NCI-H1048 (cell line): ENCODE results near the gene AGBL5.

Source experiments
- DNase-seq: peaks from one replicate; lab custom pipeline; 2025; lab: John Stamatoyannopoulos, UW

Gene AGBL5, protein sequence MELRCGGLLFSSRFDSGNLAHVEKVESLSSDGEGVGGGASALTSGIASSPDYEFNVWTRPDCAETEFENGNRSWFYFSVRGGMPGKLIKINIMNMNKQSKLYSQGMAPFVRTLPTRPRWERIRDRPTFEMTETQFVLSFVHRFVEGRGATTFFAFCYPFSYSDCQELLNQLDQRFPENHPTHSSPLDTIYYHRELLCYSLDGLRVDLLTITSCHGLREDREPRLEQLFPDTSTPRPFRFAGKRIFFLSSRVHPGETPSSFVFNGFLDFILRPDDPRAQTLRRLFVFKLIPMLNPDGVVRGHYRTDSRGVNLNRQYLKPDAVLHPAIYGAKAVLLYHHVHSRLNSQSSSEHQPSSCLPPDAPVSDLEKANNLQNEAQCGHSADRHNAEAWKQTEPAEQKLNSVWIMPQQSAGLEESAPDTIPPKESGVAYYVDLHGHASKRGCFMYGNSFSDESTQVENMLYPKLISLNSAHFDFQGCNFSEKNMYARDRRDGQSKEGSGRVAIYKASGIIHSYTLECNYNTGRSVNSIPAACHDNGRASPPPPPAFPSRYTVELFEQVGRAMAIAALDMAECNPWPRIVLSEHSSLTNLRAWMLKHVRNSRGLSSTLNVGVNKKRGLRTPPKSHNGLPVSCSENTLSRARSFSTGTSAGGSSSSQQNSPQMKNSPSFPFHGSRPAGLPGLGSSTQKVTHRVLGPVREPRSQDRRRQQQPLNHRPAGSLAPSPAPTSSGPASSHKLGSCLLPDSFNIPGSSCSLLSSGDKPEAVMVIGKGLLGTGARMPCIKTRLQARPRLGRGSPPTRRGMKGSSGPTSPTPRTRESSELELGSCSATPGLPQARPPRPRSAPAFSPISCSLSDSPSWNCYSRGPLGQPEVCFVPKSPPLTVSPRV

DNA sequence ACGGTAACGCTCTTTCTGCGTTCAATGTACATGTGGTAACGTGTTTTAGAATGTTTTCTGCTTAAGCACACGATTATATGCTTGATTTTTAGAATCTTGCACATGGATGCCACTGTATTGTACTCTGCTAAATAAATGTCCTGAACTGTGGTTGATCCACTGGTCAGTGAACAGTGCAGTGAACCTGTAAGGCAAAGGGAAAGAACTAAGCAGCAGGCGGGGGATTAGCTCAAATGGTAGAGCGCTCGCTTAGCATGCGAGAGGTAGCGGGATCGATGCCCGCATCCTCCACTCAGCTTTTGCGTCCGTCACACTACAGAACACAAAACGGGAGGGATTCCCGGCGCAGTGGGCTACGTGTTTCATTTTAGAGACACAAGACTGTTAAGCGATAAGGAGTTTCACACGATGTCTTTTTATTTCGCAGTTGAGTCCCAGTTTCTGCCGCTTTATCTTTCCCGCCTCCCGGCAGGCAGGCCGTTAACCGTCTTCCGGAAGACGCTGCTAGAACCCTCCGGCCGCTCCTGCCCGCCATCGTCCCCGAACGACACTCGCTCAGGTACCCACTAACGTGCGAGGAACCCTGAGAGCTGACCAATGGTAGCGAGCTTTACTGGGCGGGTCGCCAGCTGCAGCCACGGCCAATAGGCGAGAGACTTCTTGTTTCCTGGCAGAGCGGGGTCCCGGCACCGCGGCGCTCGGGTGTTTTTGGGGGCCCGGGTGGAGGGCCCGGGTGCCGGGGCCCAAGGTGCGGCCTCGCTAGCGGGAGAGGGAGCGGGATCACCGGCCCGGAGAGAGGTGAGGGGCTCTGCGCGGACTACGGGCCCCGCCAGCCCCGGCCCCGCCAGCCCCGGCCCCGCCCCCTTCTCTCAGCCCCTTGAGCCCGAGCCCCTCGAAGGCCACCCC, at the start of gene AGBL5:
Gene AGBL5 (plus strand): TSS at position 673 of the 906 bp plus-strand sequence. CDS start 1,291 bp downstream, outside the sequence.
- DNase-seq: peak; percentile 82

- DNase-seq: no peak
These were observed 49.5 kb upstream of the AGBL5 start for GRCh38 chr2:27001950-27002349.

DNA sequence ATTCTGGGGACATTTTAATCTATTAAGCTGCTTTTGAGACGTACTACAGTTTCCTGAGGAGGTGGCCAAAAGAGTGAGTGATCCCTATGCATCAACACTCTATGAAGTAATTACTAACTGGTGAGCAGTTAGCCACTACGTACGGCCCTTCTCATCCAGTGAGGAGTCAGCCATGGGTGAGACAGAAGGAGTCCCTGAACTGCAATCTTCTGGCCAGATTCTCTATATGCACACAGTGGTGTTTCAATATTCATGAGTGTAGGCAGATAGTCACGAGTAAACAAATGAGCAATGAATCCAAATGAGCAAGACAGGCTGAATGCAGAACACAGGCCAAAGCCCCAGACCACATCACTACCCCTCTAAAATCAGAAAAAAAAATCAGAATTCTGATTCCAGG, 48.5 kb upstream of the AGBL5 start:
- no peak for DNase-seq

GRCh38 chr2:27003857-27004256, 47.6 kb upstream of the AGBL5 start:
- no peak for DNase-seq

DNA sequence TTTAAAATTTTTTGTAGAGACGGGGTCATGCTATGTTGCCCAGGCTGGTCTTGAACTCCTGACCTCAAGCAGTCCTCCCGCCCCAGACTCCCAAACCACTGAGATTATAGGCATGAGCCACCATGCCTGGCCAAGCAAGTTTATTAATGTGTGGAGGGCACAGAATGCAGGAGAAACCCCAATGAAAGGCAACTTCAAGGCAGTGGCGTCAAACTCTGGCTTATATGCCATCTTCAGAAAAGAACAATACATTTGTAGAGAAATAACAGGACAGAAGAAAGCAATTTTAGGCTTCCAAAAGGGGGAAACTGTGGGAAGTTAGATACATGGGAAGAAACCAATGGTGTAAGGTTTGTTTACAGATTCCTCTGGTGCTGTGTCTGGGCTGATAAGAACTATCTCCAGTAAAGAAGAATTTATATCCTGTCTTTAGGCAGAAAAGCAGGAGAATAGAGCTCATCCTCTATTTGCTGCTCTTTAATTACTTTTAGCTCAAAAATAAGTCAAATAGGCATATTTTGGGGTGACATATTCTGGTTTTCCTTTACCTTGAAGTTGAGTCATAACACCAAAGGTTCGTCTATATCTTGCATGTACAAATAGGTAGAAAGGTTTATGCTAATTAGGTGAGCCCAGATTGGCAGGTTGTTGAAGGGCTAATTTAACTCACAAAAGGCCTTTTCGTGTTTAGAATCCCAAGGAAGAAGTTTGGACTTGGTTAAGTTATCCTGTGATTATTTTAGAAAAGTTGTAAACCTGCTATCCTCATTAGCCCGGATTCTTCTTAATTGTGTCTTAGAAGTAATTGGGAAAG, 44.7 kb upstream of the AGBL5 start:
- DNase-seq: no peak

- DNase-seq: no peak
These were observed 43.8 kb upstream of the AGBL5 start for GRCh38 chr2:27007416-27008374.

DNA sequence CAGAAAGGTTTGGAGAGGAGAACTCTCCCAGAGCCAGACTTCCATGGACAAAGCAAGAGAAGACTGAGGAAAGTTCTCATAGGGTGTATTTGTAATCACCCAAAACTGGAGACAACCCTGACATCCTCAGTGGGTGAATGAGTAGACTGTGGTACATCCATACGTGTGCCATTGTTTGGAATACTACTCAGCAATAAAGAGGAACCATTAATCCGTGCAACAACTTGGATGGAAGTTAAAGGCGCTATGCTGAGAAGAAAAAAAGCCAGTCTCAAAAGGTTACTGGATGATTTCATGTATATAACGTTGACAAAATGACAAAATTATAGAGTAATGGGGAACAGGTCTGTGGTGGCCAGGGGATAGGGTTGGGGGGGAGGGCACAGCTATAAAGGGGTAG, 42.8 kb upstream of the AGBL5 start:
- DNase-seq: no peak

GRCh38 chr2:27009083-27009482, 42.4 kb upstream of the AGBL5 start:
- no peak for DNase-seq

DNA sequence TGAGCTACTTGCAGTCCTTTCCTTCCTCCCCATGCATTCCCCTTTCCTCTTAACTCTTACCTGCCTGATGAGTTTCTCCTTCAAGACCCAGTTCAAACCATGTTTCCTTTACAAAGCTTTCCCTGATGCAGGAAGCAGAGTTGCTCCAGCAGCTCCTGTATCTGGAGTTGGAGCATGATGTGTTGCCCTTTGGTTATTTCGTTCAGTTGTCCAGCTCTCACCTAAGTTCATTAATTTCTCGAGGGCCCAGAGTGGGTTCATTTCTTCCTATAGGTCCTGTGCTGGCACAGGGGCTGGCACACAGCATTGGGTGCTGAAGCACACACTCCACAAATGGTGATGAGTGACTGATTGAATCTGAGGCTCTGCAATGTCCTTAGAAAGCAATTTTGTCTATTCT, 41.8 kb upstream of the AGBL5 start:
- no peak for DNase-seq

DNA sequence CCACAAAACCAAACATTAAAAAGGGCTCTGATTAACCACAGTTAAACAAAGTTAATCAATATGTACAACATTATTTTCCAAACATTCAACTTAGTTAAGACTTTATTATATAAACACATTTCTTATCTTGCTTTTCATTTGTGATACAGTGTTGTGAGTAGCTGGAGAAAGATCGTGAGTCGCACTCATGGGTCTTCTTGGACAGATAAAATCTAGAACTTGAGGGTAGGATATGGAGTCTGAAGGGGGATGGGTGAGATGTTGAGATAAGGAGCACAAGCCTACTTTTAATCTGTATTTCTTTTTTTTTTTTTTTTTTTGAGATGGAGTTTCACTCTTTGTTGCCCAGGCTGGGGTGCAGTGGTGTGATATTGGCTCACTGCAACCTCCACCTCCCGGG, 41.3 kb upstream of the AGBL5 start:
- DNase-seq: no peak

DNA sequence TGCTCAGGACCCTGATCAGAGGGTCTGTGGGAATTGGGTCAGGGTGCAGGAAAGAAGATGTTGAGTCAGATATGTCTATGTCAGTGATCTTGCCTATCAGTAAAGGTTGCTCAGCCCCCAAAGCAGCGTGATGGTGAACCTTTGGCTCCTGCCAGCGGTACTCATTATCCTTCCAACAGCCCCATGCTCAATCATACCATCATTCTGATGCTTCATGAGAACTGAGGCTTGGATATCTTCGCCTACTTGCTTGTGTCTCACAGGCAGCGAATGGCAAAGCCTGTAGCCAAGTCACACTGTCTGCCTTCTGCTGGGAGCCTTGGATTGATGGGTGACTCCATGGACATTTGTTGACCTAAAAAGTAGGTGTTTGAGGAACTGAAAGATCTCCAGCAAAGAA, 37.7 kb upstream of the AGBL5 start:
- no peak for DNase-seq

- no peak for DNase-seq
These were observed 36.6 kb upstream of the AGBL5 start for GRCh38 chr2:27014771-27015433.

DNA sequence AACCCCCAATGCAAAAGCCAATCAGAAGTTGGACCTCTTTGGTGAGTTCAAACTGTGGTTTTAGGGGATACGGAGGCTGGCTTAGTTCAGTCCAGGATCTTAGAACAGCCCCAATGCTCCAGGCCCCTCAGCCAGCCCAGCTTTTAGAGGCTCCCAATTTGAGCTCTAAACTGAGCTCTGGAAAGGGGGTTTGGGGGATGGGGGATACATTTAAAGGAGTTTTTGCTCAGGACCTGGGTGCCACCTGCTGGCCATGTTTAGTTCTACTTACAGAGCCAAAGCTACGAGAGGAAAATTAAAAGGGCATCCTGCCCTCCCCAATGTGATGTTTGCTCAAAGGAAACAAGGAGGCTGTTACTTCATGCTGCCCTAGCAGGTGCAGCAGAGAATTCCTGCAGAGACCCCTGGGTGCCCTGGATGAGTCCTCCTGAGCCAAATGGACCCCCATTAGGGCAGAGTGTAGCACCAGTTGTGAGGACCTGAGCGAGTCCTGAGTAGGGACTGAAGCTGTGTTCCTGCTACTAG, 34.6 kb upstream of the AGBL5 start:
- peak; percentile 3 for DNase-seq

- no peak for DNase-seq
These were observed 33.3 kb upstream of the AGBL5 start for GRCh38 chr2:27018142-27018541.

- no peak for DNase-seq
These were observed 32.0 kb upstream of the AGBL5 start for GRCh38 chr2:27019459-27019858.

GRCh38 chr2:27019931-27020855, 31.3 kb upstream of the AGBL5 start:
- no peak for DNase-seq

DNA sequence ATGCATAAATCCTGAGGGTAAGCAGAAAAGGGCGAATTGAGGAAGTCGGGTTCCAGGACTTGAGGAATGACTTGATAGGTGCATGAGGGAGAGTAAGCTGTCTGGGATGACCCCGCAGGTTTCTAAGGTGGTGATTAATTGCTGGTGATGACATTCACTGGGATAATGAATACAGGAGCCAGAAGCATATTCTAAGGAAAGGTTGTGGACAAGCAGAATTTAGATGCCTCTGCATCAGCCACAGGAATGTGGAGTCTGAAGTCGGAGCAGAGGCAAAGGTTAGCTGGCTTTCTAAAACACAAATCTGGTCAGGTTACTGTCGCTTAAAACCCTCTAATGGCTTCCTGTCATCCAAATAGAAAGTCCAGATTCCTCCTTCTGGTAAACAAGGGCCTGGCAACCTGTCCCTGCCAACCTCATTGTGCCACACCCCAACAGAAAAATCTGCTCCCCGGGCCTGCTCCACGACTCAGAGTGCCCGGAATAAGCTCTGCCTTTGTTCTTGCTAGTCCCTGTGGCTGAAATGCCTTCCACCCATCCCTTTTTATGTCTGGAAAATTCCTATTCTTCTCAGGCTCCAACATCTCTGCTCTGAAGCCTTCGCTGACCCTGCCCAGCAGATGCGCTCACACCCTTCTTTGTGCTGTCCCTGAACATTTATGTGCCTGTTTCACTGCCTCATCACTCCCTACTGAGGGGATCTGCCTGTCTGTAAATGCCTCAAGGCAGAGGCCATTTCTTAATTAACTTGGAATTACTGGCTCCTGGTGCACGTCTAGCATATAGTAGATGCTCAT, 30.0 kb upstream of the AGBL5 start:
- no peak for DNase-seq
